ENCODE measurements around the gene TTC1. TPM values are rescaled to one million over a fixed set of nuclear protein-coding genes. Genes with fewer than 3 reads are reported as not detected.

TTC1 gene
- total RNA-seq, 1 donor from 2014 or later, result 94.2 TPM

DNA sequence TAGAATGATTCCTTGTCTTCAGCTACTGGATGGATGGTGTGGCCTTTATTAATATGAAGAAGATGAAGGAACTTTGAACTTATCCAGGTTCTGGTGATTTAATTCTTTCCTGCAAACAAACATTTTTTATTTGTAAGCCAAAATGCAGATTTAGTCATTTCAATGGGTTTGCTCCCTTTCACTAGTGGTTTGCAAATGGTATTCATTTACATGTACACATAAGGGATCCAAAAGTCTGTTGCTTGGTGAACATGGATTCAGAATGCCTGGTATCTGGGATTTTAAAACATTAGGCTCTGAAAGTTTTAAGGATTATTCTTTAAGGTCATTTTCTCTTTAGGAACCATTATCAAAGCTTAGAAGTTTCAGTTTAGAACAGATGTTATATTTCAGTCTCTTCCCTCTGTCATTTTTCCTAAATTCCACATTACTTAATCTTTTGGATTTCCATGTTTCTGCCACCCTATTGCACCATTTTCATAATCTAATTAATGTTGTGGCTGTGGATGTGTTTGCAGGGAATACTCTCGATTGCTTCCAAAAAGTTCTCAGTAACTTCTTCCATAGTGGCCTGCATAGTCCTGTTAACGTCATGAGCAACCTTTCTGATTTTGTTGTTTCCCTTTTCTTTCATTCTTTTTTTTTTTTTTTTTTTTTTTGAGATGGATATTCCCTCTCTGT is 10.1 kb downstream of the TTC1 start:
- H3K27ac ChIP-seq (replicated peaks), result no peak overlapping the region
- H3K4me1 ChIP-seq, result peaks cover 27% of the 10 kb centered on the region
- TF ChIP-seq, protein P1, sequence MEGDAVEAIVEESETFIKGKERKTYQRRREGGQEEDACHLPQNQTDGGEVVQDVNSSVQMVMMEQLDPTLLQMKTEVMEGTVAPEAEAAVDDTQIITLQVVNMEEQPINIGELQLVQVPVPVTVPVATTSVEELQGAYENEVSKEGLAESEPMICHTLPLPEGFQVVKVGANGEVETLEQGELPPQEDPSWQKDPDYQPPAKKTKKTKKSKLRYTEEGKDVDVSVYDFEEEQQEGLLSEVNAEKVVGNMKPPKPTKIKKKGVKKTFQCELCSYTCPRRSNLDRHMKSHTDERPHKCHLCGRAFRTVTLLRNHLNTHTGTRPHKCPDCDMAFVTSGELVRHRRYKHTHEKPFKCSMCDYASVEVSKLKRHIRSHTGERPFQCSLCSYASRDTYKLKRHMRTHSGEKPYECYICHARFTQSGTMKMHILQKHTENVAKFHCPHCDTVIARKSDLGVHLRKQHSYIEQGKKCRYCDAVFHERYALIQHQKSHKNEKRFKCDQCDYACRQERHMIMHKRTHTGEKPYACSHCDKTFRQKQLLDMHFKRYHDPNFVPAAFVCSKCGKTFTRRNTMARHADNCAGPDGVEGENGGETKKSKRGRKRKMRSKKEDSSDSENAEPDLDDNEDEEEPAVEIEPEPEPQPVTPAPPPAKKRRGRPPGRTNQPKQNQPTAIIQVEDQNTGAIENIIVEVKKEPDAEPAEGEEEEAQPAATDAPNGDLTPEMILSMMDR (IDR thresholded peaks at IDR 0.05; ENCODE audit: borderline replicate concordance), result no peak
- no peaks in the 10 kb centered on the region for H3K27me3 ChIP-seq (ENCODE audit: low read depth)
- no peak overlapping the region for H3K4me3 ChIP-seq
- no peak for DNase-seq
- peaks cover 33% of the 10 kb centered on the region for H3K36me3 ChIP-seq
- H3K9me3 ChIP-seq (replicated peaks), result no peaks in the 10 kb centered on the region
- intact Hi-C loops (cut with micrococcal nuclease), result no loop called here

DNA sequence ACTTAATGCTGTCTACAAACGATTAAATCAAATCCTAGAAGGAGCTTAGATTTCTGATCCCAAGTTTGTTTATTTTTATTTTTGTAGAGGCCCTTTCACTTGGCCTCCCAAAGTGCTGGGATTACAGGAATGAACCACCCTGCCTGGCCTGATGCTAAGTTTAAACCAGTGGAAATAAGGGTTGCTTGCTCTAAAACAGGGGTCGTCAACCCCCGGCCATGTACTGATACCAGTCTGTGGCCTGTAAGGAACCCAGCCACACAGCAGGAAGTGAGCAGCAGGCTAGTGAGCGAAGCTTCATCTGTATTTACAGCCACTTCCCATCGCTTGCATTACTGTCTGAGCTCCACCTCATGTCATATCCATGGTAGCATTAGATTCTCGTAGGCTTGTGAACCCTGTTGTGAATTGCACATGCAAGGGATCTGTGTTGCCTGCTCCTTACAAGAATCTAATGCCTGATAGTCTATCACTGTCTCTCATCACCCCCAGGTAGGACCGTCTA is 11.4 kb downstream of the TTC1 start:
- Histone ChIP-seq H3K36me3 (peaks cover 35% of the 10 kb centered on the region), H3K27me3 (ENCODE audit: low read depth) (no peaks in the 10 kb centered on the region), H3K27ac (replicated peaks) (no peak overlapping the region), H3K9me3 (replicated peaks) (no peaks in the 10 kb centered on the region), H3K4me1 (peaks cover 28% of the 10 kb centered on the region), H3K4me3 (no peak overlapping the region)
- TF ChIP-seq, protein P1 (IDR thresholded peaks at IDR 0.05; ENCODE audit: borderline replicate concordance), result no peak
- no peak for DNase-seq
- intact Hi-C loops (cut with micrococcal nuclease), result loop anchor here (10.0 kb wide), 2 partner anchors 324 to 374 kb away; no protein-coding TSS in a partner anchor

DNA sequence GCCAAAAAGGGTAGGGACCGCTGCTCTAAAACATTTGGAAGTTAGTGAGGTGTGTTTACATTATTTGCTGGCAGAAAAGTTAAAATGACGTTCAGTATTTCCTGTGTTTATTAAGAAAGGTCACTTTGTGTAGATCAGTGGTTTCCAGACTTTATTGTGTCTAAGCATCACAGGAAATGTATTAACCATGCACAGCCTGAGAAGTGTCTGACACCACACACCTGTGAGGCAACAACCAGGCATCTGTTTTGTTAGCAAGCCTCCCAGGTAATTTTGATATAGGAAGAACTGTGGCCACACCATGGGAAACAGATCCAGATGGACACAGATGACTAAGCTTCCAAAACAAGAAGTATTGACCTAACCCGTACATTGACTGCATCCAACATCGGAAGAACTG is 12.0 kb downstream of the TTC1 start:
- H3K4me3 ChIP-seq, result no peak overlapping the region
- DNase-seq, result no peak
- H3K27me3 ChIP-seq (ENCODE audit: low read depth), result no peaks in the 10 kb centered on the region
- peaks cover 35% of the 10 kb centered on the region for H3K36me3 ChIP-seq
- TF ChIP-seq, protein P1 (IDR thresholded peaks at IDR 0.05; ENCODE audit: borderline replicate concordance), result no peak
- no peaks in the 10 kb centered on the region for H3K9me3 ChIP-seq (replicated peaks)
- H3K4me1 ChIP-seq, result peaks cover 32% of the 10 kb centered on the region
- H3K27ac ChIP-seq (replicated peaks), result no peak overlapping the region
- intact Hi-C loops (cut with micrococcal nuclease), result loop anchor here (10.0 kb wide), 2 partner anchors 324 to 374 kb away; no protein-coding TSS in a partner anchor

DNA sequence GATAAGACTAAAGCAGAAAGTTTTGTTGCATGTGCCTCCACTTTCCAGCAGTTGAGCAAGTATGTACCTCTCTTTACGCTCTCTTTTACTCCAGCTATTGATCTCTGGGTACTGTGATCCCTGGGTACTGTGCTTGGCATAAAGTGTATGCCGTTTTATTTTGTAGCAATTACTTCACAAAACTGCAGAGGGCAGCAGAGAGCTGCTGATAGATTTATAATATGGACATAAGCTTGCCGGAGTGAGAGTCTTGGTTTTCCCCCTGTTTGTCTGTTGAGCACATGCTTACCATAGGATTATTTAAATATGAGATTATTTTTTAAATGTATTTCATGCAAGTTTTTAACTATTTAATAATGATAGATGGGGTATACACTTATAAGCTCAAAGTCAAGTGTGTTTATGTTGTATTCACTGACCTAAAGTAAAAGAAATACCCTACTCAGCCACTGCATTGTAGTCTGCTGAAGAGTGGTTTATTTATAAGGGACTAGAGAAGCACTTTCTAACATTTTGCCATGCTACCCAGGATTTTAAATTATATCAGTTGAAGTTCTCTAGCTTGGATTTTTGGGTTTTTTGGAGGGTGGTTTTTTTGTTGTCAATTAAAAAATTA is 13.0 kb downstream of the TTC1 start:
- TF ChIP-seq, protein P1 (IDR thresholded peaks at IDR 0.05; ENCODE audit: borderline replicate concordance), result peak; percentile 88
- intact Hi-C loops (cut with micrococcal nuclease), result loop anchor here (10.0 kb wide), 2 partner anchors 323 to 373 kb away; no protein-coding TSS in a partner anchor
- no peak overlapping the region for H3K4me3 ChIP-seq
- no peak overlapping the region for H3K27ac ChIP-seq (replicated peaks)
- no peaks in the 10 kb centered on the region for H3K9me3 ChIP-seq (replicated peaks)
- DNase-seq, result no peak
- H3K36me3 ChIP-seq, result peaks cover 36% of the 10 kb centered on the region
- no peaks in the 10 kb centered on the region for H3K27me3 ChIP-seq (ENCODE audit: low read depth)
- H3K4me1 ChIP-seq, result peaks cover 32% of the 10 kb centered on the region

DNA sequence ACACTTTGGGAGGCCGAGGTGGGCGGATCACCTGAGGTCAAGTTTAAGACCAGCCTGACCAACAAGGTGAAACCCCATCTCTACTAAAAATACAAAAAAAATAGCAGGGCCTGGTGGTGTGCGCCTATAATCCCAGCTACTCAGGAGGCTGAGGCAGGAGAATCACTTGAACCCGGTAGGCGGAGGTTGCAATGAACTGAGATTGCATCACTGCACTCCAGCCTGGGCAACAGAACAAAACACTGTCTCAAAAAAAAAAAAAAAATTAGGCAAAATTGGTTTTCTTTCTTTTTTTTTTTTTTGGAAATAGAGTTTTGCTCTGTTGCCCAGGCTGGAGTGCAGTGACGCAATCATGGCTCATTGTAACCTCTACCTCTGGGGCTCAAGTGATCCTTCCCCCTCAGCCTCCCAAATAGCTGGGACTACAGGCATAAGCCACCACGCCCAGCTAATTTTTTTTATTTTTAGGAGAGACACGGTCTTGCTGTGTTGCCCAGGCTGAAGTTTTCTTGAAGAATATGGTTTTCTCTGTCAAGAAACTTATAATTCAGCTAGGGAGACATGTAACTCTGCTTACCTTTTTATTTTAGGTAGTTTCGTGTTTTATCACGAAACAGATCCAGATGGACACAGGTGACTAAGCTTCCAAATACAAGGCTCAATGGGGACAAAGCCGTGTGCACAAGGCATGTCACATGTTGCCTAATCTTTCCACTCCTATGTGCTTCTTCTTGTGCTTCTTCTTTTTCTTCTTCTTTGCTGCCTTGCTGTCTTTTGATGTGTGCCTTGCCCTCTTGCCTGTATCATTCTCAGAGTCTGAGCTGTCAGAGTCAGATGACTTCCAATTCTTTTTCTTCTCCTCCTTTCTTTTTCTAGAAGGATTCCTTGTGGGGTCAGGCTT is 14.3 kb downstream of the TTC1 start:
- TF ChIP-seq, protein P1 (IDR thresholded peaks at IDR 0.05; ENCODE audit: borderline replicate concordance), result no peak
- Histone ChIP-seq H3K9me3 (replicated peaks) (no peaks in the 10 kb centered on the region), H3K4me3 (no peak overlapping the region), H3K27me3 (ENCODE audit: low read depth) (no peaks in the 10 kb centered on the region), H3K4me1 (peaks cover 32% of the 10 kb centered on the region), H3K36me3 (peaks cover 36% of the 10 kb centered on the region), H3K27ac (replicated peaks) (no peak overlapping the region)
- DNase-seq, result no peak
- intact Hi-C loops (cut with micrococcal nuclease), result loop anchor here (10.0 kb wide), 2 partner anchors 322 to 372 kb away; no protein-coding TSS in a partner anchor
